NK-92 treated with Interleukin-12 subunit alpha and Interleukin-12 subunit beta, amount 100 ng/mL, for 24 hours (cell line): ENCODE data around the gene SLC24A5.

Experiments
- DNase-seq: peaks from one replicate; lab custom pipeline; 2025; lab: John Stamatoyannopoulos, UW

The SLC24A5 gene

DNA sequence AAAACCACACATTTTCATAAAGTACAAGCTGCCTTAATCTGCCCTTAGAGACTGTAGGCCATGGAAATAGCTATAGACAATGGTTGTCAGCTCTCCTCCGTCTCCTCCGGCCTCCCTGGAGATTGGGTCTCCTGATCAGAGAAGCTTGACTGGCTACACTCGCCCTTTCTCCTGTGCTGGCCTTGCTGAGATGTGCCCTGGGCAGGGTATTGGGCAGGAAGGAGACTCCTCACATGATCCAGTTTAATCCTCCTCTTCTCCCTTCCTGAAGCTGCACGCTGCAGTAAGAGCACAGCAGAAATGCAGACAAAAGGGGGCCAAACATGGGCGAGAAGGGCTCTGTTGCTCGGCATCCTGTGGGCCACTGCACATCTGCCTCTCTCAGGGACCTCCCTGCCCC is at the start of gene SLC24A5:
SLC24A5 (plus strand) TSS at position 246 of the 400 bp plus-strand sequence; CDS start at position 301, 55 bp downstream.
- DNase-seq, result no peak

DNA sequence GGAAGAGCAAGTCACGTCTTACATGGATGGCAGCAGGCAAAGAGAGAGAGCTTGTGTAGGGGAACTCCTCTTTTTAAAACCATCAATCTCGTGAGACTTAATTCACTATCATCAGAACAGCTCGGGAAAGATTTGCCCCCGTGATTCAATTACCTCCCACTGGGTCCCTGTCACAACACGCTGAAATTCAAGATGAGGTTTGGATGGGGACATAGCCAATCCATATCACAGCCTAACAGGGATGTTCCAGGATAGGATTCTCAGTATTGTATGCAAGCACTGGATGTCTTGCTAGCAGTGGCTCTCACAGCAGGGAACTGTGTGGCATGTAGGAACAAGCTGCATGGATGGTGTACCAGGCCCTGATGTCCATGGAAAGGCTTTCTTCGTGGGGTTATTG is 47.8 kb upstream of the SLC24A5 start:
- no peak for DNase-seq

- no peak for DNase-seq
These were observed 46.9 kb upstream of the SLC24A5 start for GRCh38 chr15:48073881-48074280.

- DNase-seq, result no peak
These were observed 44.3 kb upstream of the SLC24A5 start for GRCh38 chr15:48076454-48076853.

DNA sequence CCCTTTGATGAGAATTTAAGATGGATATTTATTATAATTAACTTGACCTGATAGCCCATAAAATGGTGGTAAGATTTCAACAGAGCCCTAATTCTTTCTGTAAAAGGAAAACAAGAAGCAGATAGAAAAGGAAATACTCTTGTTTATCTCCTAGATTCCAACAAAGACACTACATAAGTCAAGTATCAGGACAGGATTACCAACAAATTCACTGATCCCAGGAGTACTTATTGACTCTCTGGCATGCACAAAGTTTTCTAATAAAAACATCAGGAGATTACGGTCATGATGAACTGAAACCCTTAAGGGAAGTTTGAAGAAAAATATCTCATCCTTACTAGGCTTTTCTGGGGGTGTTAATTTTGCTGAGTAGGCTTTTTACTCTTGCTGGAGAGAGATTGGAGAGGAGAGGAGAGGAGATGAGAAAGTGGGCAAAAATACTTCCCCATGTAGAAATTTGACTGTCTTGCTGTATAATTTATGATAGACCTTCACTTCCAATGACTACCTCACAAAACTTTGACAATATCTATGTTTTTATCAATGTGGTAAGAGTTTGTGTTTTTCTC is 43.1 kb upstream of the SLC24A5 start:
- DNase-seq, result no peak

DNA sequence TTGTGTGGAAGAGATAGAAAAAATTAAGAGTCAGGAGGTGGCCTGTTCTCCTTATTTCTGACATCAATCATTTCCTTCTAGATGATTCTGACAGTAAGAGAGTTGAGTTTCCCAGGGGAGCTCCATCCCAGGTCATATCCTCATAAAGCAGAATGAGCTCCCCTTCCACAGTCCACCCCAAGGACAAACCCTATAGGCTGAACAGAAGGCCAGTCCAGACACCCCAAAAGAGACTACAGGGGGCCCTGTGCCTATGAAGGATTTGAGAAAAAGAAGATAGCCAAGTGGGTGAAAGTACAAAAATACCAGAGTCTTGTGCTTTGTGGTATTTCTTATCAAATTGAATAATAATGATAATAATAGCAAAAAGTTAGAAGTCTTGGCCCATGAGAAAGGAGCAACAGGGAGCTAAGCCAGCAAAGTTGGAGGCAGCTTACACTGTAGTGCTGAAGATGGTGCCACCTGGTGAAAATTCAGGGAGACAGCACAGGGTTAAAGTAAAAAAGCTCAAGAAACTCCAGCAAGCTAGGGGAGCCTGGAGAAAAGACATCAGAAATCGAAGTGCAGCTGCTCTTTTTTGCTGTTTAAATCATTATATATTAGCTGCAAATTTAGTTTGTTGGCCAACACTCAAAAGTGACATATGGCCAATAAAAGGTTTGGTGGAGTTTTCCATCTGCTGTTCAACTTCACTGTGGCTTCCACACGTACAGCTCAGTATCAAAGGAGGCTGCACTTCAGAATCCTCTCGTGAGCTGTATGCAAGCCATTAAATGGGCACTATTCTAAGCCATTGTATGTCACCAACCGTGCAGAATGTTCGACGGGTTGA is 35.8 kb upstream of the SLC24A5 start:
- no peak for DNase-seq

DNA sequence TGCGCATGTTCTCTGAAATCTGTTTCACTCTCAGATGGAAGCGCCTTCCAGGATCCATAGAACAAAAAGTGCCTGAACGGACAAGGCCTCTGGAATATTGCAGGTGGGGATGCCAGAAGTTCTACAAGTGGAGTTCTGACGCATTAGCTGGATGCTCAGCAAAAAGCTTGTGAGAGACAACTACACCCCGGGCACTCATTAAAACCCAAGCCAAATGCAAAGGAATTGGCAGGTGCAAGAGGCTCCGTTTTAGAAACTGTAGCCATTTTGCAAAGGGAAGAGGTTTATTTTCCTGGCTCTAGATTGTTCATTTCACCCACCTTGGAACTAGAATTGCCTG is 35.2 kb upstream of the SLC24A5 start:
- no peak for DNase-seq

GRCh38 chr15:48086133-48086532 is 34.7 kb upstream of the SLC24A5 start:
- DNase-seq, result no peak

DNA sequence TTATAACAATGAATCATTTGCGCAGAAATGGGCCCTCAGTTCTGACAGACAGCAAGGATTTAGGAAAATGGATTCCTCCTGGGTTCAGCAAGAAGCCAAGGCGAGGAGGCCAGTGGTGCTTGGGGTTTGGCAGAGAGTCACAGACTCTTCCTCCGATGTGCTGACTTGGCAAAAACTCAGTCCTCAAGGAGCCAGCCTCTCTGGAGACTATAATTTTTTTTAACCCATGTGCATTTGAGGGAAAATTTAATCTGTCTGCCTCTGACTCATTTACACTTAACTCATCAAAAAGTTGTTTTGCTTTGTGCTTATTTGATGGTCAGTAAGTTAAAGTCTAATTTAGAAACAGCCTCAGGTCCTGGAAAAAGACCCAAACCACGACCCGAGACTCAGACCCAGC is 34.2 kb upstream of the SLC24A5 start:
- no peak for DNase-seq

DNA sequence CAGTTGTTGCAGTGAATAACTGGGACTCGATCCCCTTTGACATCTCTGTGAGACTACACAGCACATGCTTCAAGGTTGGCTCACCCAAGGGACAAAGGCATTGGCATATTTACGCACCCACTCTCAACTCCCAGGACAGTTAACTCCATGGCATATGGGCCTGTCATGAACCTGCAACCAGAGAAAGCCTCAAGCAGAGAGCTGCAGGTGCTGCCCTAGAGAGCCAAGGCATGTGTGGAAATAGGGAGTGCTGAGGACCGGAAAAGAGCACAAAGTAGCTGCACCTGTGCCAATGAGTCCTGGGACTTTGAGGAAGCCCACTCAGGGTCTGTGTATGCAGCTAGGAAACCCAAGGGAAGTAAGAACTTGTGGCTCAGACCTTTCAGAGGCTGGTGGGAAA is 32.9 kb upstream of the SLC24A5 start:
- DNase-seq, result no peak

DNA sequence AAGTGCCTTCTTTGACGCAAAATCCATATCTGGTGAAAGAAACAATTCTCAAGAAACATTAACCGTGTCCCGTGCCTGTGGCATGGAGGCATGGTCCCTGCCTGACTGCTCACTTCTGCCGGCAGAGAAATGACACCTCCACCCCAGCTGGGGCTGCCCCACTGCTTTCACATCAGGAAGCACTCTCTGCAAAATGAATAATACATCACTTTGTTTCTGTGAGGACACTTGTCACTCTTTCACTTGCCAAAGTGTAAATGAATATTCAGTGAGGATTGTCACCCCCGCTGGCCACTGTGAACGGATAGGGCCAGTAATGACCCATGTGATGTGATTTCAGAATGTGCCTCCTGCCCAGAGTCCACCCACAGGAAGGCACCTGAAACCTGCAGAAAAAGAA is 31.1 kb upstream of the SLC24A5 start:
- no peak for DNase-seq

- no peak for DNase-seq
These were observed 30.7 kb upstream of the SLC24A5 start for GRCh38 chr15:48090115-48090514.

- no peak for DNase-seq
These were observed 30.1 kb upstream of the SLC24A5 start for GRCh38 chr15:48090666-48091065.

DNA sequence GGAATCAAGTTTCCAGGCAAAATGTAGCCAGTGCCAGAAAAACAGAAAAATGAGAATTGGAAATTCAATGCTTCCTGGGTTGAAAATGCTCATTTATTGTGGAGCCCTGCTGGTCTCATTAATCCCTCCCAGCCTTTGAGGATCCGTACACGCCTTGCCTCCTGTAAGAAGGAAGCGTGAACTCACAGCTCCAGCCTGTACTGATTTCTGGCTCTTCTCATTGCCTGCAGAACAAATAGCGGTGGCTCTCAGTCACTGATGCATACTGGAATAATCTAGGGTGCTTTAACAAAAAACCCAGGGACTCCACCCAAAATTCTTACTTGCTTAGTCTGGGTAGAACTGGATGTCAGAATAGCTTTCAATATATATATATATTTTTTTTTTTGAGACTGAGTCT is 29.3 kb upstream of the SLC24A5 start:
- DNase-seq, result no peak

DNA sequence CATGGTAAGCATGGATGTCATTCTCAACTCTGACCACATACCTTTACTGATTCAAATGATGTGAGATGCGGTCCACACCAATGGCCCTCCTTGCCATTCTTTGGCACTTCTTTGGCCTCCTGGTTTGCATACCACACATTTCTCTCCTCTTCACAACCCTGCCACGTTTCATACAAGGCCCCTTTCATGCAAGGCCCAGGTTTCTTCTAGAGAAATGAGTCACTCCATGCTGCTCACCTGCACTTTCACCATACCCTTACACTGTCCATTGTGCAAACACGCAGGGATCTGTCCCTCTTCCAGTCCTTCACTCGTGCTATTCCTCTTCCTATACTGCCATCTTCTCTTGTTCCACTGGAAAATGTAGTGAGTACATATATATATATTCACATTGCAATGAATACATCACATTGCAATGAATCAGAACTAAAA is 24.4 kb upstream of the SLC24A5 start:
- DNase-seq, result no peak

- no peak for DNase-seq
These were observed 24.0 kb upstream of the SLC24A5 start for GRCh38 chr15:48096813-48097212.

GRCh38 chr15:48097264-48097663 is 23.5 kb upstream of the SLC24A5 start:
- no peak for DNase-seq

- DNase-seq, result no peak
These were observed 19.3 kb upstream of the SLC24A5 start for GRCh38 chr15:48101376-48101961.

DNA sequence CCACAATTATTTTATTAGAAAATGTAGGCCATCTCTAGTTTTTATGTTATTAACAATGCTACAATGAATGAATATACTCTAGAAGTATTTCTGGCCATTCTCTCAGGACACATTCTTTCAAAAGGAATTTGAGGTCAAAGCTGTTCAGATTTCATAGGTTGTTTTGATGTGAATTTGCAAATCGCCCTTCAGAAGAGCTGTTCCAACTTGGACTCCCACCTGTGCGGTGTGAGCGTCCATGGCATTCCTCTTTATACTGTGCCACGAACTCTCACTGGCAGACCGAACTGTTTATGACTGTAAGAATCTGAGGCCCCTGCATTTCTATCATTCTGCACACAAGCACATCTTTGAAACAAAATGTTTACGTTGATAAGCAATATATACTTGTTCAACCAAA is 18.6 kb upstream of the SLC24A5 start:
- DNase-seq, result no peak

DNA sequence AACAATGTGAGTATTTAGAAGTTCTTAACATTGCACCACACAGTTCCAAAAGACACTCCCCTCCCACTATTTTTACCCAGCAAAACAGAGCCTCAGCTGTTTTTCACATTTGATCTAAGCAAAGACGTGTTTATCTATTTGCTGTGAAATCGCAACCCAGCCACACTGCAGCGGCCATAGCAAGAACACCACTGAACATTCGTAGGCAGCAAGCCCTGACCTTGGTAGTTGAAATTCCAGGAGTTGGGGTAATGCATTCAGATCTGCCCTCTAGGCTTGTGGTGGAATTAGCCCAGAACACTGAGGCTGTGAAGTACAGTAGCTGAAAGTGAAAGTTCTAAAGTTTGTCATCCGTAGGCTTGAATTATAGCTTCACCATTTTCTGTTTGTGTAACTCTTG is 17.1 kb upstream of the SLC24A5 start:
- no peak for DNase-seq

GRCh38 chr15:48105936-48106335 is 14.9 kb upstream of the SLC24A5 start:
- no peak for DNase-seq

DNA sequence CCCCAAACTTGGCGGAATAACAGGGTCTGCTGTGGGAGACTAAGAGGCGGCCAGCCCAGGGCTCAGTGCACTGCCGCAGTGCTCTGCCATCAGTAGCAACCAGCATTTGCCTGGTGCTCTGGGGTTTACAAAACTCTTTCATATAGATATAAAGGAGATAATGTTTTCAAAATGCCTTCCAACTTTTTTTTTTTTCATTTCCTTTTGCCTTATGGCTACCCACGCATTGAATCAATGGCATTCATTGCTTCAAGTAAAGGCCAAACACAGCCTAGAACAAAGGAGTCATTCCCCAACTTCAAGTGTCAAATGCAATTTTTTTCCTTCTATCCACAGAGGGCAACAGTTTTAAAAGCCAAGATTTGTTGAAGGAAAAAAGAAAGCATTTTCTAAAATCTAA is 11.6 kb upstream of the SLC24A5 start:
- DNase-seq, result no peak

DNA sequence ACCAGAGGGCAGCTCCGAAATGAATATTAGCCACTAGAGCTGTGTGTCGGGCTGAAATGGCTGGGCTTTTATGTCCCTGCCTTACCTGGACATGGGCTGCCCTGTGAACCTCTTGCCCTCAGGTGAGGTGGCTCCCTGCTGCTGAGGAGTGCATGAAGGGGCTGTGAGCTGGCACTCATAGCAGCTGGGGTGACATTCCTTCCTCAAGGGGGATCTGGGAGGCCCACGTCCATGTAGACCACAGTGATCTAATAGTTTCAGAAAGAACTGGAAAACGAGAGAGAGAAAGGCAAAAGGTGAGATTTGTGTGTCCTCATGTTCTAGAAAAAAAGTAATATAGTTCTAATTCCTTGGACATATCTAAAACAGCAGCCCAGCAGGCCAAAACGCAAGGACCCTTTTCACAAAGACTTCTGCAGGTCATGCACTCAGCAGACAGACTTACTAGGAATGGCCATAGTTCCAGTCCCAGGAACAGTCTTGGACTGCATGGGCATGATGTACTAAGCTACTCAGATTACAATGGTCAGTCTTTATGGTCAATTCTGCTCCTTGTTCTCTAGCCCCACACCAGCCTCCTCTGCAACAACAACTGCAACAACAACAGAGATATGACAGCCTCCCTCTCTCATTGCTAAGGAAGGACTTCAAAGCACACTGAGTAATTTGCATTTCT is 10.8 kb upstream of the SLC24A5 start:
- no peak for DNase-seq
